ENCODE measurements around the gene CFAP20DC. TPM values are rescaled to one million over a fixed set of nuclear protein-coding genes. Genes with fewer than 3 reads are reported as not detected.
"Not testable (repeated sequence)": the region's sequence is repeated elsewhere in the genome, so short reads cannot be mapped to it uniquely, and the experiment has no call there.

CFAP20DC gene
- total RNA-seq (2022) (2.2 and 2.8 TPM in 2 replicates), Bru-seq, nascent RNA (percentile 35 among the genes with signal in this experiment), BruChase-seq, experiment 1, labeled RNA remaining after a 2-hour chase (percentile 33 among the genes with signal in this experiment), BruChase-seq, experiment 2, labeled RNA remaining after a 6-hour chase (percentile 27 among the genes with signal in this experiment)
- long read RNA-seq, partial matches to known transcripts: 4 of 5 reads
- long read RNA-seq, other reads (novel, unspliced or antisense): 1 of 5 reads

DNA sequence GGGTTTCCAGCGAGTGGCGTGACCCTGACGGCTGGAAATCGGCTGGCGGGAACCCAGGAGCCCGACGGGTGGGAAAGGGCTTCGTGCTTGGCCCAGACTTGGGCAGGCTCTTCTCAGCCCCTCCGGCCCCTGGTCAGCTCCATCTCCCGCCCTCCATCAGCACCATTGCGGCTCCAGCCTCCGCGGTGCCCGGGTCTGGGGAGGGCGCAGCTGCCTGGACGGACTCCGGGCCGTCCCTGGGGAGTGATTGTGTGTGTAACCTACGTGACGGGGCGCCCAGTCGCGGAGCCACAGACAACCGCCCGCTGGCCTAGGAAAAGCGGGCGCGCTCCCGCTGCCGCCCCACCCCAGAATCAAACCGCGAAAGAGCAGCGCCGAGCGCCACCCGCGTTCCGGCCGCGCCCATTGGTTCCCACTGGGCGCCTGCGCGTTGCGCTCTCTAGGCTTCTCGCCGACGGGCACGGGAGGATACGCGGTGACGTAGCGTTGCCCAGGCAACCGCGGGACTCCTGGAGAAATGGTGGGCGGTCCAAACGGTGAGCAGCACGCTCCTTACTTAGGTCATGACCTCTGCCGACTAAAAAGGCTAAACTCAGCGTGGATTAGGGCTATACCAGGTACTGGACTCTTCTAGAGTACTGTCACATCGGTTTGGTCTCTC lies at the start of gene CFAP20DC:
Gene CFAP20DC, minus strand, starts transcription at position 355 of the 661 bp plus-strand sequence. CDS start 394 bp downstream, outside the sequence.
- Histone ChIP-seq H3K36me3 (ENCODE audit: control insufficient read depth, insufficient read depth, low read length) (no peaks in the 10 kb centered on the region), H3K4me1 (peaks cover 5% of the 10 kb centered on the region), H3K4me3 (ENCODE audit: low read depth, low read length) (peak within 1 kb of the TSS; percentile 74), H3K9me3 (no peaks in the 10 kb centered on the region), H3K27me3 (replicated peaks; ENCODE audit: control insufficient read depth, insufficient read depth, low read length) (no peaks in the 10 kb centered on the region; the same call in 1 of the 2 replicates)
- TF ChIP-seq, protein P1, sequence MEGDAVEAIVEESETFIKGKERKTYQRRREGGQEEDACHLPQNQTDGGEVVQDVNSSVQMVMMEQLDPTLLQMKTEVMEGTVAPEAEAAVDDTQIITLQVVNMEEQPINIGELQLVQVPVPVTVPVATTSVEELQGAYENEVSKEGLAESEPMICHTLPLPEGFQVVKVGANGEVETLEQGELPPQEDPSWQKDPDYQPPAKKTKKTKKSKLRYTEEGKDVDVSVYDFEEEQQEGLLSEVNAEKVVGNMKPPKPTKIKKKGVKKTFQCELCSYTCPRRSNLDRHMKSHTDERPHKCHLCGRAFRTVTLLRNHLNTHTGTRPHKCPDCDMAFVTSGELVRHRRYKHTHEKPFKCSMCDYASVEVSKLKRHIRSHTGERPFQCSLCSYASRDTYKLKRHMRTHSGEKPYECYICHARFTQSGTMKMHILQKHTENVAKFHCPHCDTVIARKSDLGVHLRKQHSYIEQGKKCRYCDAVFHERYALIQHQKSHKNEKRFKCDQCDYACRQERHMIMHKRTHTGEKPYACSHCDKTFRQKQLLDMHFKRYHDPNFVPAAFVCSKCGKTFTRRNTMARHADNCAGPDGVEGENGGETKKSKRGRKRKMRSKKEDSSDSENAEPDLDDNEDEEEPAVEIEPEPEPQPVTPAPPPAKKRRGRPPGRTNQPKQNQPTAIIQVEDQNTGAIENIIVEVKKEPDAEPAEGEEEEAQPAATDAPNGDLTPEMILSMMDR (IDR thresholded peaks at IDR 0.05; ENCODE audit: insufficient read depth in 1 of 2, low read depth in 1 of 2, low read length in 1 of 2, severe bottlenecking in 1 of 2, unreplicated experiment in 1 of 2): no peak
- peak within 1 kb of the TSS; percentile 54 for H3K4me3 Mint-ChIP-seq (ENCODE audit: unreplicated experiment)
- H3K4me1 Mint-ChIP-seq (ENCODE audit: low read depth, unreplicated experiment): no peaks in the 10 kb centered on the region
- intact Hi-C loops (cut with micrococcal nuclease; ENCODE audit: unreplicated experiment): loop anchor here (1.0 to 5.0 kb wide), 2 partner anchors 226 to 488 kb away; no protein-coding TSS in a partner anchor
- CTCF ChIA-PET: no interaction called here
- peak within 1 kb of the TSS; percentile 55 for H3K27ac Mint-ChIP-seq (ENCODE audit: unreplicated experiment)
- H3K36me3 Mint-ChIP-seq (ENCODE audit: insufficient read depth, unreplicated experiment): peaks cover 5% of the 10 kb centered on the region
- peak; percentile 92 to 93 for DNase-seq
- POLR2A ChIA-PET: no interaction called here
- no peaks in the 10 kb centered on the region for H3K27me3 Mint-ChIP-seq (ENCODE audit: insufficient read depth, unreplicated experiment)
- H3K9me3 Mint-ChIP-seq (ENCODE audit: unreplicated experiment): no peaks in the 10 kb centered on the region
- no TSS peak for BruUV-seq (replicated peaks)

DNA sequence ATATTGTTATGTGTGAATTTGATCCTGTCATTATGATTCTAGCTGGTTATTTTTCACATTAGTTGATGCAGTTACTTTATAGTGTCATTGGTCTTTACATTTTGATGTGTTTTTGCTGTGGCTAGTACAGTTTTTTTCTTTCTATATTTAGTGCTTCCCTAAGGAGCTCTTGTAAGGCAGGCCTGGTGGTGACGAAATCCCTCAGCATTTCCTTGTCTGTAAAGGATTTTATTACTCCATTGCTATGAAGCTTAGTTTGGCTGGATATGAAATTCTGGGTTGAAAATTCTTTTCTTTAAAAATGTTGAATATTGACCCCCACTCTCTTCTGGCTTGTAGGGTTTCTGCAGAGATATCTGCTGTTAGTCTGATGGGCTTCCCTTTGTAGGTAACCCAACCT lies 48.7 kb upstream of the CFAP20DC start:
- H3K36me3 ChIP-seq (ENCODE audit: control insufficient read depth, insufficient read depth, low read length); H3K4me3 ChIP-seq (ENCODE audit: low read depth, low read length); H3K36me3 Mint-ChIP-seq (ENCODE audit: insufficient read depth, unreplicated experiment); H3K27me3 Mint-ChIP-seq (ENCODE audit: insufficient read depth, unreplicated experiment); POLR2A ChIA-PET; H3K4me1 Mint-ChIP-seq (ENCODE audit: low read depth, unreplicated experiment); H3K27me3 ChIP-seq (replicated peaks; ENCODE audit: control insufficient read depth, insufficient read depth, low read length); H3K4me3 Mint-ChIP-seq (ENCODE audit: unreplicated experiment); H3K27ac Mint-ChIP-seq (ENCODE audit: unreplicated experiment); H3K9me3 ChIP-seq; CTCF ChIA-PET; H3K4me1 ChIP-seq; DNase-seq; BruUV-seq (replicated peaks); intact Hi-C loops (cut with micrococcal nuclease; ENCODE audit: unreplicated experiment): not testable (repeated sequence)
- peaks cover 26% of the 10 kb centered on the region for H3K9me3 Mint-ChIP-seq (ENCODE audit: unreplicated experiment)

DNA sequence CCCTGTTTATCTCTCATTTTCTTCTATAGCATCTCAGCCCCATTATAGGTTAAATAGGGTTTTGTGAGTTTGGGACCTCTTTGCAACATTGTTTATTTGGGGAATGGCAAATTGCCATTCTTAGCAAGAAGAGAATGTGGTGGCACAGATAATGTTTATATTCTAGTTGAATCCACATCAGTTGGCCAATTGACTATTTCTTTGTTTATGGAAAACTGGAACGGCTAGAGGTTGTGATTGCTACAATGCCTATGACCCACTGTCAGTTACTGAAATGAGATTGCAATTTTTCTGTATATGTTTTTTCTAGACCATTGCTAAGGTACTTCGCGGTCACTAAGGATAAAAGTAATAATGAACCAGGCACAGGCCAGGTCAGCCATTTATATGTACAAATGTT lies 44.6 kb upstream of the CFAP20DC start:
- TF ChIP-seq, protein P1 (IDR thresholded peaks at IDR 0.05; ENCODE audit: insufficient read depth in 1 of 2, low read depth in 1 of 2, low read length in 1 of 2, severe bottlenecking in 1 of 2, unreplicated experiment in 1 of 2): no peak
- Histone ChIP-seq H3K36me3 (ENCODE audit: control insufficient read depth, insufficient read depth, low read length) (no peaks in the 10 kb centered on the region), H3K27me3 (replicated peaks; ENCODE audit: control insufficient read depth, insufficient read depth, low read length) (no peaks in the 10 kb centered on the region), H3K4me3 (ENCODE audit: low read depth, low read length) (no peak overlapping the region), H3K4me1 (no peaks in the 10 kb centered on the region), H3K9me3 (no peaks in the 10 kb centered on the region)
- BruUV-seq (replicated peaks): no TSS peak
- Mint-ChIP-seq H3K9me3 (ENCODE audit: unreplicated experiment) (peaks cover 26% of the 10 kb centered on the region), H3K4me1 (ENCODE audit: low read depth, unreplicated experiment) (no peaks in the 10 kb centered on the region), H3K27me3 (ENCODE audit: insufficient read depth, unreplicated experiment) (no peaks in the 10 kb centered on the region), H3K4me3 (ENCODE audit: unreplicated experiment) (no peak overlapping the region), H3K27ac (ENCODE audit: unreplicated experiment) (no peak overlapping the region), H3K36me3 (ENCODE audit: insufficient read depth, unreplicated experiment) (no peaks in the 10 kb centered on the region)
- POLR2A ChIA-PET: no interaction called here
- CTCF ChIA-PET: no interaction called here
- DNase-seq: no peak
- intact Hi-C loops (cut with micrococcal nuclease; ENCODE audit: unreplicated experiment): no loop called here
